ENCODE data around the gene PRPF6.

PRPF6 gene

GRCh38 chr20:63980806-63981728 is at the start of gene PRPF6:
Gene PRPF6, plus strand, starts transcription at chr20:63981132. Its CDS starts 114 bp downstream, at chr20:63981246.
- DNase-seq (ENCODE audit: low read depth) = peak; percentile 94

DNA sequence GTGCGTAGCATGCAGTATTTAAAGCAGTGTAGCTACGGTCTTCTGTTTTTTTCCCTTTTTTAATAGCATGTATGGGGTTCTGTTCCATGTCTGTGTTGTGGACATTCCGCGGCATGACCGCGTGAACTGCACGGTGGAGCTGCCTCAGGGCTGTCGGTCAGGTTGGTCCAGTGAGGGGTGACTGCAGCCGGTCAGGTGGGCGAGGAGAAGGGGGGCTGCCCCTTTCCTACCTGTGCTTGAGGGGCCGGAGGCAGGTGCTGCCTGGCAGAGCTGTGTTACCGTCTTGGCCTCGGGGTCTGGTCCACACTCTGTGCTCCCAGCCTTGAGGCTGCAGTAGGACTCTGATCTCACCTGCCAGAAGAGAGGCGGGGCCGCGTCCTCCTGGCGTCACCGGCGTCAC is 49.2 kb upstream of the PRPF6 start:
- DNase-seq (ENCODE audit: low read depth) = no peak

GRCh38 chr20:63932606-63933160 is 48.2 kb upstream of the PRPF6 start:
- DNase-seq (ENCODE audit: low read depth) = no peak

- no peak for DNase-seq (ENCODE audit: low read depth)
Observed at GRCh38 chr20:63933646-63934045, 47.3 kb upstream of the PRPF6 start.

- DNase-seq (ENCODE audit: low read depth) = no peak
Observed at GRCh38 chr20:63934271-63935068, 46.5 kb upstream of the PRPF6 start.

DNA sequence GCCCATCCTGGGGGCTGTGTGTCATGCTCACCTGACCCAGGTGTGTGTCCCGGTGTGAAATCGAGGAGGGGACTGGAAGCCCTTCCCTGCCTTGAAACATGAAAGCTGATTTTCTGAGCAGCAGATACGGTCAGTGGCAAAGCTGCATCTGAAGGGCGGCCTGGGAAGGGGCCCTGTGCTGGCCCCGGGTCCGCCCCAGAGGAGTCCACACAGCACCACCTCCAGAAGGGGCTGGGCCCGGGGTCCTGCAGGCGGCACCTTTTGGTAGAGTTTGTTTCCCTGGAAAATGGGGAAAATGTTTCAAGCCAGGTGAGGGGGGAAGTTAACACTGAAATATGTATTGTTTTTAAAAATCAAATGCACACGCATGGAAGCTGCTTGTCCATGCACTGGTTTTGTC is 45.5 kb upstream of the PRPF6 start:
- no peak for DNase-seq (ENCODE audit: low read depth)

DNA sequence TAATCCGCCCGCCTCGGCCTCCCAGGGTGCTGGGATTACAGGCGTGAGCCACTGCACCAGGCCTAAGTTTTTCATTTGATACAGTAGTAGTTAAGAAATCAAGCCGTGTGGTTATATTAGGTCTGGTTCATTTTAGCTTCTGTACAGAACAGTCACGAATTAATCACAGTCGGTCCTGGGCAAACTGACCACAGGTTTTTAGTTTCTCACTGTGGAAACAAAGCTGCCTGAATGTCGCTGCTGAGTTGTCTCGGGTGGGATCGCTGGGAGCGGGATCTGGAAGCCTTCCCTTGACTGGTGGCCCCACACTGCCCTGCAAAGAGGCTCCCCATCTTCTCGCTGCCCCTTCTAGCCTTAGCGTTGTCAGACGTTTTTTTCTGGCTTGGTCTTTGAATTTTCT is 43.3 kb upstream of the PRPF6 start:
- no peak for DNase-seq (ENCODE audit: low read depth)

DNA sequence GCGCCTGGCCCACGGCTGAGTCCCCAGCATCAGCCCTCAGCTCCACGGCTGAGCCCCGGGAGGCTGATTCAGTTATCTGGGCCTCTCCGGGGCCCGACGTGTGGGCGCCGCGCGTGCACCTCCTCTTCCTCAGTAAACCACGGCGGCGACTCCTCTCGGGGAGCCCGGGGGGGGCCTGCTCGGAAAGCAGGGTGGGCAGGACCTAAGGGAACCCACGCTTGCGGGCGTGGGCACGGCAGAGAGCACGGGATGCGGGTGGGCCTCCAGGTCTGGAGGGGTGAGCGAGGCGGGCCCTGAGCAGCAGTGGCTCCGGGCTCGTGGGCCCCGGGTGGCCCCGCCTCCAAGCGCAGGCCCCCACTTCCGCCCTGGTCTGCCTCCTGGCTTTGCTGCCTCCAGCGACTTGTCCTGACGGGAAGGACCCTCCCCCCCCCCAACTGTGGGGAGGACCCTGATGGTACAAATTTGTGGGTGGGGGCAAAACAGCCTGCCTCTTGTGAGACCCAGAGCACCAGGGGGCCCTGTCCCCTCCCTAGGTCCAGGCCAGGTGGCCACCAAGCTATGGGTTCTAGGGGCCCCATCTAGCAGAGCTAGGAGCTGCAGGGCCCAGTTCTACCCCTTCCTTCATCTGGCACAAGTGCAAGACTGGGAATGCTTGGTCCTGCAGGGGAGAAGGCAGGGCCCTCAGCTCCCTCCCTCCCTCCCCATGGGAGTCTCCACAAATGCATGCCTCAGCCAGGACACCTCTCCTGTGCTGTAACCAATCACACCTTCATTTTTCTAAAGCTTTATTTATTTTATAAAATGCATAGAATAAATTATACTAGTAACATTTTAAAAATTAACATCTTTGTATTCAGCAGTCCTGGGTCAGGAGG is 41.6 kb upstream of the PRPF6 start:
- no peak for DNase-seq (ENCODE audit: low read depth)

DNA sequence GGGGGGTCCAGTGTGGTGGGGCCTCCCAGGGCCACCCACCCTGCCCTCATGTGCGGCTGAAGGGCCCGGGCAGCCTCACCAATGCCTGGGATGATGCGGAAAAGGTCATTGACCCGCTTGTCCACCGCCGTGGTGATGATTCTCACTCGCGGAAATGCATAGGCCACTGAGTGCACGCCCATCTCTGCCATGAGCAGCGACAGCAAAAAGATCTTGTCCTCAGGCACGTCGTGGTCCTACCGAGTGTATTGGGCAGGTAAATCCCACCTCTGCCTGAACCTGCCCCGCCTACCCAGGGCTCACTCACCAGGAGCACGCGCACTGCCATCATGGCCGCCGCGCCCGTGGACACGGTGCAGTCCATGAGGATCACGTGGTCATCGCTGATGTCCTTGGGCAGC is 40.9 kb upstream of the PRPF6 start:
- no peak for DNase-seq (ENCODE audit: low read depth)

DNA sequence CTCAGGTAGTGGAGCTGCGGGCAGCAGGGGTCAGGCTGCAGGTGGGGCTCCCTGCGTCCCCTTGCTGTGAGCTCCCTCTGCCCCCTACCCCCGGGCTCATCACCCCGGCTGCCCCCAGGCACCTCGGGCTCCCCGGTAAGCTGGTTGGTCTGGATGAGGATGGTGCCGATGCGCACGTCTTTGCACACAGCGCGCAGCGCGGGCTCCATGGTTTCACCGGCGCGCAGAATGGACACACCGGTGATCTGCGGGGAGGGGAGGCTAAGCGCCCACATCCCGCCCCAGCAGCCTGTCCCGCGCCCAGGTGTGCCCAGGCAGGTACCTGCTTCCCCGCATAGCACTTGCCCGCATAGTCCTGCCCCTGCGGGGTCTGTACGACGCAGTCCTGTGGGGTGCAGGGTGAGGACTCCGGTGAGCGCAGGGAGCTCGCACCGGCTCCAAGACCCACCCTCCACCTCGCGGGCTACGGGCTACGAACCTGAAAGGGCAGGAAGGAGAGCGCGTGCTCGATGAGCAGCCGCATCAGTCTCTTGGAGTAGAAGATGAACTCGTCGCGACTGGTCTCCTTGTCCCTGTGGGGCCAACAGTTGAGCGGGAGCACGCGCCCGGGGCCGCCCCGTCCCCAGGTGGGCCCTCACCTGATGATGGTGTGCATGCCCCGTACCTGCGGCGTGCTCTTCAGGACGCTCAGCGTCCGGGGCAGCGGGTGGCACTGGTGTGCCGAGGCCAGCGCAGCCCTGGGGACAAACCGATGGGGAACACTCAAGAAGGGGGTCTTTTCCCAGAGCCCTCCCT is 40.3 kb upstream of the PRPF6 start:
- no peak for DNase-seq (ENCODE audit: low read depth)

DNA sequence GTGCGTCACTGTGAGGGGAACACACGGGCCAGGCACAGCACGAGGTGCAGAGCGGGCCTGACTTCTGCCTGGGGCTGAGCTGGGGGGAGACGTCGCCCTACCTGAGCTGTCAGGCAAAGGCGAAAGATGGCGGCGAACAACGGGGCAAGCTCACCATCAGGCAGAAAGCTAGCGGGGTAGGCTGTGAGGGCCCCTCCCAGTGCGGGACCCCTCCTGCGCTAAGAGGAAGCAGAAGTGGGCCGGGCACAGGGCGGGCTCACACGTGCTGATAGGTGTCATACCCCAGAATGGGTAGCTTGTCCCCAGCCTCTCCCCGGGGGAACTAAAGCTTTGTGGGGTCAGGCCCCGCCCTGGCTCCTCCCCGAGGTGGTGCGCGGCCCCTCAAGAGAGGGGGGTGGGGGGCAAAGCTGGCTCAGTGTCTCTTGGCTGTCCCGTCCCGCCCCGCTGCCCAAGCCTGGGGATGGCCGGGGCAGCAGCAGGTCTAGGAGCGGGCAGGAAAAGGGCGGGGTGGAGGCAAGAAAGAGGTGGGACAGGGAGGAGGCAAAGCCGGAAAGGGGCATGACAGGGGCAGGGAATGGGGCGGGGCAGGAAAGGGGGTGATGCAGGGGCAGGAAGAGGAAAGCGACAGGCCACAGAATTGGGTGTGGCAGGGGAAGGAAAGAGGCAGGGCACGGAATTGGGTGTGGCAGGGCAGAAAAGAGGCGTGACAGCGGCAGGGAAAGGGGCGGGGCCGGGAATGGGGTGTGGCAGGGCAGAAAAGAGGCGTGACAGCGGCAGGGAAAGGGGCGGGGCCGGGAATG is 39.5 kb upstream of the PRPF6 start:
- peak; percentile 58 for DNase-seq (ENCODE audit: low read depth)

DNA sequence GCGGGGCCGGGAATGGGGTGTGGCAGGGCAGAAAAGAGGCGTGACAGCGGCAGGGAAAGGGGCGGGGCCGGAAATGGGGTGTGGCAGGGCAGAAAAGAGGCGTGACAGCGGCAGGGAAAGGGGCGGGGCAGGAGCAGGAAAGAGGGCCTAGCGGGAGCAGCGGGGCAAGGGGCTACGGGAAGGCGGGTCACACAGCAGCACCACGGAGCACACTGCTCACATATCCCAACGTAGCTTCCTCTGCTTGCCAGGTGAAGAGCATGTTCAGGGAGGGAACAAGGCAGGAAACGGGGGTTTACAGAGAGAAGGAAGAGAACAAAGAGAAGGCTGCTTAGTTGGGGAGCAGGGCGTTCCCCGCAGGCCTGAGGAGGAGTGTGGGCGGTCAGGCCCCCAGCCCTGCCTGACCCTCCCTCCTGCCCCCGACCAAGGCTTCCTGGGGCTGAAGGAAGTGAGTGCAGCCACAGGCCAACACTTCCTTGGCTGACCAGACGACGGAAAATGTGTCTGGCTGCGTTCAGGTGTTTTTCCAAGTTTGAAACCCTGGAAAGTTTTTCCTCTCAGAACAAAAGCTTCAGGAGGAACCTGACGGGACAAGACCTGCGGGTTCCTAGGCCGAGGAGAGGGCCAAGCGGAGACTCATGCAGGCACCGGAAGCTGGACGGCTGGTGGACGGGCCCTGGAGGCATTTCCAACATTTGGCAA is 38.5 kb upstream of the PRPF6 start:
- no peak for DNase-seq (ENCODE audit: low read depth)

DNA sequence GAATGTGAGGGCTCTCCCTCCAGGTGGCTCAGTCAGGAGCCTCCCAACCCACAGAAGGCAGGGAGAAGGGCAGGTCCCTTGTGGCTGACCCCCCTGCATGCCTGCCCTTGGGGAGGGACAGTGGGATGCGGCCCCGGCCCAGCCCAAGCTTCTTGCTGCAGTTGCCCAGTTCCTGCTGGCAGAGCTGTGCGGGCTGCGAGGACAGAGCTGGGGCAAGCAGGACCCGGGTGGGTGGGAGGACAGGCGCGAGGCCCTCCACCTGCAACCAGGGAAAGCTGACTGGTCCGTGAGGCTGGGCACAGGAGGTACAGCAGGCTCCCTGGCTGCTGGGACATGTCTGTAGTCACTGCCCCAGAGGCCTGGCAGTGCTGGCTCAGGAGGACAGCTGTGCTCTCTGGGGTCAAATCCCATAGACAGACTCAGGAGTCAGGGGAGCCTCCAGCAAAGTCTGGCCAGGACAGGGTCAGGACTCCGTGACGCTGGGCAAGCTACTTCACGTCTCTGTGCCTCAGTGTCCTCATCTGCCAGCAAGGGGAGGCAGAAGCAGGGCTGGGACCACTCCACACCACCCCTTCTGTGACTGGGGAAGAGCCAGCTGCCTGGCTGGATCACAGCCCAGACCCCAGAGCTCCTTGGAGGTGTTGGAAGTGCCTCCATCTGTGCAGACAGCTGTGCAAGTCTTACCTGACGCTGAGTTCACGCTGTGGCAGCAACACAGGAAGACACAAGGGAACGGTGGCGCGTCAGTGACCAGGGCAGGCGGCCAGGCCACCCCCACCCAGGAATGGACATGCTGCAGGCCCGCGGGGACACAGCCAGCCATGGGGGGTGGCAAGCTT is 37.7 kb upstream of the PRPF6 start:
- DNase-seq (ENCODE audit: low read depth) = no peak

GRCh38 chr20:63943808-63944077 is 37.2 kb upstream of the PRPF6 start:
- DNase-seq (ENCODE audit: low read depth) = no peak

DNA sequence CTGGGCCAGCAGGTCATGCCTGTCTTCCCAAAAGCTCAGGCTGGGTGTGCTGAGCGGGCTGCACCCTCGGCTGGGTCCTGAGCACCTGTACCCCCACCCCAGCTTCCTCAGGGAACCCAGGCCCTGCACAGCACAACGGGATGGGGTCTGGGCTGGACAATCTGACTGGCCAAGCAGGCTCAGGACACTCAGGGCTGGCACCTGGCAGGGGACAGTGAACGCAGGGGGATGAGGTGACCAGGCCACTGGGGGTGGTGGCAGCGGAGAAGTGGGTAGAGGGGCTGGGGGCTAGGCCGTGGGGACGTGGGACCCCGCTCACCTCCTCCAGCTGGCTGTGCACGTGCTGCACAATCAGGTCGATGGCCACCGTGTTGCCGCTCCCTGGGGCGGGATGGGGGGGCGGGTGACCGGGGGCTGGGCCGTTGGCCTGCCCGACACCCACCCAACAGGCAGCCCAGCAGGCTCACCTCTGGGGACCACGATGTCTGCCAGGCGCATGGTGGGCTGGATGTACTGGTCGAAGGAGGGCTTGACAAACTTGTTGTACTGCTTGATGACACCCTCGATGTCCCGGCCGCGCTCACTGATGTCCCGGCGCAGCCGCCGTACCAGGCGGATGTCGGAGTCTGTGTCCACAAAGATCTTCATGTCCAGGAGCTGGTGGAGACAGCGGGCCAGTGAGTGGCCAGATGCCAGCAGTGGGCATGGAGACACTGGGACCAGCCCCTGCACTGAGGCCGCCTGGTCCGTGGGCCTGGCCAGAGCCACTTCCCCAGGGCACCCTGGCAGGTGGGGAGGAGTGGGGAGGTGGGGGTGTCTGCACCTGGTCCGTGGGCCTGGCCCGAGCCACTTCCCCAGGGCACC is 36.6 kb upstream of the PRPF6 start:
- DNase-seq (ENCODE audit: low read depth) = no peak

DNA sequence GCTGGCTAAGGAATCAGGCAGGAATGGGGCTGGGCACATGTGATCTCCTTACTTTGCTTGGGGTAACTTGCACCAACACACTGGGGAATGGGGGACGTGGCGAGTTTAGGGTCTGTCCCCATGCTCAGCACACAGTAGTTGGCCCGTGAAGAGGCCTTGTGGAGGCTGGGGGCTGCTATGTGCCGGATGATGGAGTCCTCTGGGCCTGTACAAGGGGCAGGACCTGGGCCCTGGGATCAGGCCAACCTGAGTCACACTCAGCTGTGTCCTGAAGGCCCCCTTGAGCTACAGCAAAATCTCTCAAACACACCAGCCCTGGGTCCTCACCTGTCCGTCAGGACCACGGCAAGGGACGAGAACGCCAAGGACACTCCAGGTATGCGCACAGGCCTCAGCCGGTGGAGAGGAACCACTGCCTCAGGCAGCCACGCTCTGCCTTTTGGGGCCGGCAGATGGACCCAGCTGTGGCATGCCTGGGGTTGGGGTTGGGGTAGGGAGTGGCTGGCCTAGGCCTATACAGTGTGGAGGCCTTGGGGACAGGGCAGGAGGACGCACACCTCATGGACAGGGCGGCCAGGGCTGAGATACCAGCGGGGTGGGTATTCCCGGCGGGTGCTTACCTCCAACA is 35.8 kb upstream of the PRPF6 start:
- DNase-seq (ENCODE audit: low read depth) = no peak

Measured in activated T-cell treated with anti-CD3 and anti-CD28 coated beads for 1 hour (primary cell).